PFSK-1 (cell line): ENCODE results near the gene CCSER2.

ENCODE experiments used
- FOXP2 ChIP-seq: optimal IDR thresholded peaks from 2 replicates; pipeline ENCODE3; 2011; ENCODE audit warnings: borderline replicate concordance, control low read depth, inconsistent platforms; ENCODE audit not compliant: insufficient read depth; ENCODE audit errors: extremely low read length, extremely low read depth
- POLR2AphosphoS5 ChIP-seq: IDR thresholded peaks from 2 replicates; pipeline ENCODE4 v1.6.1; 2012; ENCODE audit warnings: low read depth, mild to moderate bottlenecking, control low read depth, low read length, moderate library complexity
- SIN3A ChIP-seq: IDR thresholded peaks from 2 replicates; pipeline ENCODE4 v1.6.1; 2012; ENCODE audit warnings: mild to moderate bottlenecking, low read length, moderate library complexity, borderline replicate concordance; ENCODE audit not compliant: insufficient read depth
- TAF1 ChIP-seq: IDR thresholded peaks from 2 replicates; pipeline ENCODE4 v1.6.1; 2012; ENCODE audit warnings: low read length, control low read depth, borderline replicate concordance; ENCODE audit not compliant: insufficient read depth
- TF ChIP-seq, protein P1 (sequence below), 2 experiments: IDR thresholded peaks; 2 replicates each; pipeline versions ENCODE4 v1.6.1 to v1.8.0; 2011 to 2012; ENCODE audit warnings: low read depth in 2 of 2, low read length in 2 of 2, control low read depth in 1 of 2, inconsistent platforms in 1 of 2, mild to moderate bottlenecking in 1 of 2, moderate library complexity in 1 of 2; ENCODE audit not compliant: insufficient read depth in 1 of 2

DNA sequence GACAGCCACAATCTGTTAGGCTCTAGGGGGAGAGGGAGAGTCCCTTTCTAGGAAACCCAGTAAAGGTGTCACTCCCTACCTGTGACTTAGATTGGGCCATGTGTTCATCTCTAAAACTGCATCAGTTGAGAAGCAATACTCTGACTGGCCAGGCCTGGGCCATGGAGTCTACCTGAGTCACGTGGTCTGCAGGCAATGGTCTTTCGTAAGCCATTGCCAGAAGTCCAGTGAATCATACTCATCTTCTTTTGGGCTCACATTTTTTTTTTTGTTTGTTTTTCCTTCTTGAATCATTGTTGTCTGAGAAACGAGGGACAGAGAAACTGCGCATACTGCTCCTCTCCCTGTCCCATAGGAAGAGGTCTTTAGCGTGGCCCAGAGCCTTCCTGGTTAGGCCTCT, 215.6 kb downstream of the CCSER2 start:
- no peak for TF ChIP-seq POLR2AphosphoS5
- TF ChIP-seq, protein P1, sequence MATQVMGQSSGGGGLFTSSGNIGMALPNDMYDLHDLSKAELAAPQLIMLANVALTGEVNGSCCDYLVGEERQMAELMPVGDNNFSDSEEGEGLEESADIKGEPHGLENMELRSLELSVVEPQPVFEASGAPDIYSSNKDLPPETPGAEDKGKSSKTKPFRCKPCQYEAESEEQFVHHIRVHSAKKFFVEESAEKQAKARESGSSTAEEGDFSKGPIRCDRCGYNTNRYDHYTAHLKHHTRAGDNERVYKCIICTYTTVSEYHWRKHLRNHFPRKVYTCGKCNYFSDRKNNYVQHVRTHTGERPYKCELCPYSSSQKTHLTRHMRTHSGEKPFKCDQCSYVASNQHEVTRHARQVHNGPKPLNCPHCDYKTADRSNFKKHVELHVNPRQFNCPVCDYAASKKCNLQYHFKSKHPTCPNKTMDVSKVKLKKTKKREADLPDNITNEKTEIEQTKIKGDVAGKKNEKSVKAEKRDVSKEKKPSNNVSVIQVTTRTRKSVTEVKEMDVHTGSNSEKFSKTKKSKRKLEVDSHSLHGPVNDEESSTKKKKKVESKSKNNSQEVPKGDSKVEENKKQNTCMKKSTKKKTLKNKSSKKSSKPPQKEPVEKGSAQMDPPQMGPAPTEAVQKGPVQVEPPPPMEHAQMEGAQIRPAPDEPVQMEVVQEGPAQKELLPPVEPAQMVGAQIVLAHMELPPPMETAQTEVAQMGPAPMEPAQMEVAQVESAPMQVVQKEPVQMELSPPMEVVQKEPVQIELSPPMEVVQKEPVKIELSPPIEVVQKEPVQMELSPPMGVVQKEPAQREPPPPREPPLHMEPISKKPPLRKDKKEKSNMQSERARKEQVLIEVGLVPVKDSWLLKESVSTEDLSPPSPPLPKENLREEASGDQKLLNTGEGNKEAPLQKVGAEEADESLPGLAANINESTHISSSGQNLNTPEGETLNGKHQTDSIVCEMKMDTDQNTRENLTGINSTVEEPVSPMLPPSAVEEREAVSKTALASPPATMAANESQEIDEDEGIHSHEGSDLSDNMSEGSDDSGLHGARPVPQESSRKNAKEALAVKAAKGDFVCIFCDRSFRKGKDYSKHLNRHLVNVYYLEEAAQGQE (IDR thresholded peaks at IDR 0.05; ENCODE audit: insufficient read depth in 1 of 2, low read depth in 2 of 2, low read length in 2 of 2), result no peak
- no peak for TF ChIP-seq SIN3A
- no peak for TF ChIP-seq TAF1
- no peak for TF ChIP-seq FOXP2
